ENCODE data around the gene ANKRD23.

The ANKRD23 gene

GRCh38 chr2:96819876-96820511 is 23.8 kb downstream of the ANKRD23 start:
- H4K12ac ChIP-seq (ENCODE audit: low read depth, low read length) = no peak overlapping the region
- peak overlapping the region; percentile 1 for H3K4me2 ChIP-seq (ENCODE audit: low read length)
- no peak overlapping the region for H2BK5ac ChIP-seq (ENCODE audit: low read depth, low read length, poor library complexity)
- H3K9me3 ChIP-seq (ENCODE audit: insufficient read depth, low read depth, low read length) = peaks cover 4% of the 10 kb centered on the region
- H4K91ac ChIP-seq (ENCODE audit: low read depth, low read length) = no peak overlapping the region
- no peak overlapping the region for H3K27ac ChIP-seq (ENCODE audit: low read depth, low read length)
- H3K18ac ChIP-seq (ENCODE audit: low read length) = no peak overlapping the region
- H2BK12ac ChIP-seq (ENCODE audit: low read length) = no peak overlapping the region
- no peak overlapping the region for H3K14ac ChIP-seq (ENCODE audit: low read length)
- DNase-seq = no peak
- peaks cover 14 to 19% of the 10 kb centered on the region in 2 experiments for H3K4me1 ChIP-seq (ENCODE audit: control insufficient read depth in 1 of 2, insufficient read depth in 2 of 2, low read length in 2 of 2)
- no peak overlapping the region for H4K8ac ChIP-seq (ENCODE audit: low read depth, low read length)
- peaks cover 9 to 16% of the 10 kb centered on the region in 2 experiments for H3K36me3 ChIP-seq (ENCODE audit: control insufficient read depth in 1 of 2, insufficient read depth in 2 of 2, low read length in 2 of 2)
- H3K23ac ChIP-seq (ENCODE audit: low read length) = no peak overlapping the region
- H2AK5ac ChIP-seq (ENCODE audit: low read length) = no peak overlapping the region
- no peak overlapping the region for H3K4me3 ChIP-seq (ENCODE audit: low read depth, low read length)
- H3K79me1 ChIP-seq (ENCODE audit: low read length) = peaks cover 2% of the 10 kb centered on the region
- no peak overlapping the region for H2AFZ ChIP-seq (ENCODE audit: insufficient read depth, low read length, poor library complexity)
- H3K4ac ChIP-seq (ENCODE audit: low read depth, low read length) = no peak overlapping the region
- H3K79me2 ChIP-seq (ENCODE audit: control insufficient read depth, insufficient read depth, low read length, poor library complexity) = peaks cover 2% of the 10 kb centered on the region
- no peaks in the 10 kb centered on the region for H3K27me3 ChIP-seq (ENCODE audit: insufficient read depth, low read length)
- no CpG with 5 or more reads among the region's 12 CpGs for WGBS (ENCODE audit: extremely low coverage, insufficient coverage, insufficient read length)
- no peak overlapping the region for H2BK120ac ChIP-seq (ENCODE audit: insufficient read depth, low read length, poor library complexity)
- H3K9ac ChIP-seq (ENCODE audit: low read length) = no peak overlapping the region

DNA sequence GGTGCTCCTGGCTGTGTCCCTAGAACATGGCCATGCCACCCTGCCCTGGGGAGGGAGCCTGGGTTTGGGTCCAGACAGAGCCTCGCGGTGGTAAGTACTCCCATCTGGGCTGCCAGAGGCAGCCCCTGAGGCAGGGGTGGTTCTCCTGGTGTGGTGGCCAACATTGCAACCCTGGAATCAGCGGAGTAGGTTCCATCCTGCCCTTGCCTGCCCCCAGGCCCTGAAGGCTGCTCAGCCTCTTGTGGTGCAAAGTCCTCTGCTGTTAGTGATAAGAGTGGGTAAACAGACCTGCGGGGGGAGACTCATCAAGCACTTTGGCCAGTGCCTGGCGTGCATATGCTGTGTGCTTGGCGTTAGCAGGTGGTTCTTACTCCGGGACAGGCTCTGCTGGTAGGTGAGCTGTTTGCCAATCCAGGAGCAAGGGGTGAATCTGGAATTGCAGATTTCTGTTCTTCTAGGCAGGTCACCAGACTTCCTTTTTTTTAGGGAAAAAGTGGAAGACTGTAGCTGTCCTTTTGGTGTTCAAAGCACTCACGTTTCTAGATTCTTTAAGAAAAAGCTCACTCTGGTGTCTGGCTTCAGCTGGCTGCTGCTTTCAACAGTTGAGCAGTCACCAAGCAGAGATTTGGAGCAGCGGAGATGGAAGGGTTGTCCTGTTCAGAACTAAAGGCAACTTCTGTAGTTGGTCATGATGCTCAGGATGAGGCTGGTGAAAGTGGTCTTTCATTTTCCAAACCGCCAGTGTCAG is 24.5 kb downstream of the ANKRD23 start:
- H3K18ac ChIP-seq (ENCODE audit: low read length) = no peak overlapping the region
- no CpG with 5 or more reads among the region's 10 CpGs for WGBS (ENCODE audit: extremely low coverage, insufficient coverage, insufficient read length)
- H3K23ac ChIP-seq (ENCODE audit: low read length) = no peak overlapping the region
- no peak overlapping the region for H4K91ac ChIP-seq (ENCODE audit: low read depth, low read length)
- H2BK12ac ChIP-seq (ENCODE audit: low read length) = no peak overlapping the region
- H3K4me1 ChIP-seq (ENCODE audit: control insufficient read depth in 1 of 2, insufficient read depth in 2 of 2, low read length in 2 of 2) = peaks cover 14 to 19% of the 10 kb centered on the region in 2 experiments
- H2BK5ac ChIP-seq (ENCODE audit: low read depth, low read length, poor library complexity) = no peak overlapping the region
- H2AK5ac ChIP-seq (ENCODE audit: low read length) = no peak overlapping the region
- no peak overlapping the region for H2AFZ ChIP-seq (ENCODE audit: insufficient read depth, low read length, poor library complexity)
- peaks cover 8 to 14% of the 10 kb centered on the region in 2 experiments for H3K36me3 ChIP-seq (ENCODE audit: control insufficient read depth in 1 of 2, insufficient read depth in 2 of 2, low read length in 2 of 2)
- H3K4ac ChIP-seq (ENCODE audit: low read depth, low read length) = no peak overlapping the region
- no peak overlapping the region for H3K4me3 ChIP-seq (ENCODE audit: low read depth, low read length)
- H3K14ac ChIP-seq (ENCODE audit: low read length) = no peak overlapping the region
- peak; percentile 86 to 90 for DNase-seq
- H4K8ac ChIP-seq (ENCODE audit: low read depth, low read length) = no peak overlapping the region
- H4K12ac ChIP-seq (ENCODE audit: low read depth, low read length) = no peak overlapping the region
- H2BK120ac ChIP-seq (ENCODE audit: insufficient read depth, low read length, poor library complexity) = no peak overlapping the region
- H3K79me2 ChIP-seq (ENCODE audit: control insufficient read depth, insufficient read depth, low read length, poor library complexity) = peaks cover 2% of the 10 kb centered on the region
- peaks cover 2% of the 10 kb centered on the region for H3K79me1 ChIP-seq (ENCODE audit: low read length)
- peak overlapping the region; percentile 1 for H3K4me2 ChIP-seq (ENCODE audit: low read length)
- H3K9ac ChIP-seq (ENCODE audit: low read length) = no peak overlapping the region
- H3K27ac ChIP-seq (ENCODE audit: low read depth, low read length) = no peak overlapping the region
- H3K27me3 ChIP-seq (ENCODE audit: insufficient read depth, low read length) = no peaks in the 10 kb centered on the region
- no peaks in the 10 kb centered on the region for H3K9me3 ChIP-seq (ENCODE audit: insufficient read depth, low read depth, low read length)

DNA sequence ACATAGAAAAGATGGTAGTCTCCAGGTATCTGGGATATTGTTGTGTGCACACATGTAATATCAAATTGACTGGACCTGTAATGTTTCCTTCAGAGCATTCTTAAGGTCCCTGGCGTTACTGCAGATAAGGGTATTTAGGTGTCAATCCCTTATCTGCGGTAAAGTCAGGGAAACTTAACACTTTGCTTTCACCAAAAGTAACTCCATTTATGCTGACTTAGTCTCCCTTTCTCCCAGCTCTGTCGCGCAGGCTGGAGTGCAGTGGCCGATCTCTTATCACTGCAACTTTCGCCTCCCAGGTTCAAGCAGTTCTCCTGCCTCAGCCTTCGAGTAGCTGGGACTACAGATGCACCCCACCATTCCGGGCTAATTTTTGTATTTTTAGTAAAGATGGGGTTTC is 25.9 kb downstream of the ANKRD23 start:
- Histone ChIP-seq H3K36me3 (ENCODE audit: control insufficient read depth in 1 of 2, insufficient read depth in 2 of 2, low read length in 2 of 2) (peaks cover 3 to 7% of the 10 kb centered on the region in 2 experiments), H2BK12ac (ENCODE audit: low read length) (no peak overlapping the region), H2AK5ac (ENCODE audit: low read length) (no peak overlapping the region), H2BK120ac (ENCODE audit: insufficient read depth, low read length, poor library complexity) (no peak overlapping the region), H4K8ac (ENCODE audit: low read depth, low read length) (no peak overlapping the region), H3K18ac (ENCODE audit: low read length) (no peak overlapping the region), H4K91ac (ENCODE audit: low read depth, low read length) (no peak overlapping the region), H3K14ac (ENCODE audit: low read length) (no peak overlapping the region), H3K9ac (ENCODE audit: low read length) (no peak overlapping the region), H3K4me3 (ENCODE audit: low read depth, low read length) (no peak overlapping the region), H3K9me3 (ENCODE audit: insufficient read depth, low read depth, low read length) (no peaks in the 10 kb centered on the region), H4K12ac (ENCODE audit: low read depth, low read length) (no peak overlapping the region), H3K27me3 (ENCODE audit: insufficient read depth, low read length) (no peaks in the 10 kb centered on the region), H3K79me1 (ENCODE audit: low read length) (peaks cover 2% of the 10 kb centered on the region), H3K4ac (ENCODE audit: low read depth, low read length) (no peak overlapping the region), H3K79me2 (ENCODE audit: control insufficient read depth, insufficient read depth, low read length, poor library complexity) (peaks cover 2% of the 10 kb centered on the region), H3K23ac (ENCODE audit: low read length) (no peak overlapping the region), H2BK5ac (ENCODE audit: low read depth, low read length, poor library complexity) (no peak overlapping the region), H2AFZ (ENCODE audit: insufficient read depth, low read length, poor library complexity) (no peak overlapping the region), H3K4me2 (ENCODE audit: low read length) (peak overlapping the region; percentile 92), H3K27ac (ENCODE audit: low read depth, low read length) (no peak overlapping the region), H3K4me1 (ENCODE audit: control insufficient read depth in 1 of 2, insufficient read depth in 2 of 2, low read length in 2 of 2) (peaks cover 14 to 19% of the 10 kb centered on the region in 2 experiments)
- no peak for DNase-seq
- WGBS (ENCODE audit: extremely low coverage, insufficient coverage, insufficient read length) = no CpG with 5 or more reads among the region's 8 CpGs

DNA sequence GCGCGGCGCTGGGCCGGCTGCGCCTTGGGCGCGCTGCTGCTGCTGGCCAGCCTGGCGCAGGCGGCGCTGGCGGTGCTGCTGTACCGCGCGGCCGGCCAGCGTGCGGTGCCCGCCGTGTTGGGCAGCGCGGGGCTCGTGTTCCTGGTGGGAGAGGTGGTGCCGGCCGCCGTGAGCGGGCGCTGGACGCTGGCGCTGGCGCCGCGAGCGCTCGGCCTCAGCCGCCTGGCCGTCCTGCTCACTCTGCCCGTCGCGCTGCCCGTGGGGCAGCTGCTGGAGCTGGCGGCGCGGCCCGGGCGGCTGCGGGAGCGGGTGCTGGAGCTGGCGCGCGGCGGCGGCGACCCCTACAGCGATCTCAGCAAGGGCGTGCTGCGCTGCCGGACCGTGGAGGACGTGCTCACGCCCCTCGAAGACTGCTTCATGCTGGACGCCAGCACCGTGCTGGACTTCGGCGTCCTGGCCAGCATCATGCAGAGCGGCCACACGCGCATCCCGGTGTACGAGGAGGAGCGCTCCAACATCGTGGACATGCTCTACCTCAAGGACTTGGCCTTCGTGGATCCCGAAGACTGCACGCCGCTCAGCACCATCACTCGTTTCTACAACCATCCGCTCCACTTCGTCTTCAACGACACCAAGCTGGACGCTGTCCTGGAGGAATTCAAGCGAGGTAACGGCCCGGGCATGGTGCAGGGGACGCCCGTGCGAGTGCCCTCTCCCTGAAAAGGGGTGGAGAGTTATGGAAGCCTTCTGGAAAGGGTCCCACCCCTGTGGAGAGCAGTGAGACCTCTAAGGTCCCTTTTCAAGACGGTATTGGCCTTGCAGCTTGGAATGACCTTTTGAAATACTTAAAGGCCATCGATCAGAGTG is 26.8 kb downstream of the ANKRD23 start:
- H2AFZ ChIP-seq (ENCODE audit: insufficient read depth, low read length, poor library complexity) = peak overlapping the region; percentile 92
- H3K14ac ChIP-seq (ENCODE audit: low read length) = peak overlapping the region; percentile 5
- peak overlapping the region; percentile 14 for H3K4ac ChIP-seq (ENCODE audit: low read depth, low read length)
- peak overlapping the region; percentile 45 for H3K9ac ChIP-seq (ENCODE audit: low read length)
- H3K79me1 ChIP-seq (ENCODE audit: low read length) = peaks cover 2% of the 10 kb centered on the region
- no peak overlapping the region for H2BK12ac ChIP-seq (ENCODE audit: low read length)
- H3K4me2 ChIP-seq (ENCODE audit: low read length) = peak overlapping the region; percentile 92
- H3K9me3 ChIP-seq (ENCODE audit: insufficient read depth, low read depth, low read length) = no peaks in the 10 kb centered on the region
- H3K4me3 ChIP-seq (ENCODE audit: low read depth, low read length) = peak overlapping the region; percentile 91
- no peak for DNase-seq
- peak overlapping the region; percentile 29 for H3K27ac ChIP-seq (ENCODE audit: low read depth, low read length)
- H2BK120ac ChIP-seq (ENCODE audit: insufficient read depth, low read length, poor library complexity) = no peak overlapping the region
- no peaks in the 10 kb centered on the region for H3K27me3 ChIP-seq (ENCODE audit: insufficient read depth, low read length)
- peaks cover 14 to 19% of the 10 kb centered on the region in 2 experiments for H3K4me1 ChIP-seq (ENCODE audit: control insufficient read depth in 1 of 2, insufficient read depth in 2 of 2, low read length in 2 of 2)
- H4K8ac ChIP-seq (ENCODE audit: low read depth, low read length) = no peak overlapping the region
- H4K12ac ChIP-seq (ENCODE audit: low read depth, low read length) = no peak overlapping the region
- WGBS (ENCODE audit: extremely low coverage, insufficient coverage, insufficient read length) = no CpG with 5 or more reads among the region's 89 CpGs
- H3K23ac ChIP-seq (ENCODE audit: low read length) = peak overlapping the region; percentile 29
- H3K36me3 ChIP-seq (ENCODE audit: control insufficient read depth in 1 of 2, insufficient read depth in 2 of 2, low read length in 2 of 2) = peaks cover 2 to 6% of the 10 kb centered on the region in 2 experiments
- peak overlapping the region; percentile 33 for H3K18ac ChIP-seq (ENCODE audit: low read length)
- no peak overlapping the region for H2BK5ac ChIP-seq (ENCODE audit: low read depth, low read length, poor library complexity)
- H3K79me2 ChIP-seq (ENCODE audit: control insufficient read depth, insufficient read depth, low read length, poor library complexity) = peaks cover 2% of the 10 kb centered on the region
- H4K91ac ChIP-seq (ENCODE audit: low read depth, low read length) = no peak overlapping the region
- H2AK5ac ChIP-seq (ENCODE audit: low read length) = no peak overlapping the region

Data from trophoblast cell (in vitro differentiated cells and primary cell).